SU-DHL-6 (cell line): ENCODE measurements around the gene GREM2.

ENCODE experiments used
- EZH2phosphoT487 ChIP-seq: fragments of 200-600 bp; sonication (generic), shearing (Covaris generic); conservative IDR thresholded peaks from 2 replicates; pipeline ENCODE4 v1.6.1; 2018; ENCODE audit warnings: mild to moderate bottlenecking, antibody characterized with exemption, low read length, moderate library complexity, mixed read lengths
- TF ChIP-seq, protein P1 (sequence below): fragments of 200-600 bp; sonication (generic); IDR thresholded peaks from one replicate; pipeline ENCODE4 v1.5.1; 2017; ENCODE audit warnings: antibody characterized with exemption, mild to moderate bottlenecking, low read length, moderate library complexity; ENCODE audit not compliant: insufficient read depth, poor library complexity, severe bottlenecking

DNA sequence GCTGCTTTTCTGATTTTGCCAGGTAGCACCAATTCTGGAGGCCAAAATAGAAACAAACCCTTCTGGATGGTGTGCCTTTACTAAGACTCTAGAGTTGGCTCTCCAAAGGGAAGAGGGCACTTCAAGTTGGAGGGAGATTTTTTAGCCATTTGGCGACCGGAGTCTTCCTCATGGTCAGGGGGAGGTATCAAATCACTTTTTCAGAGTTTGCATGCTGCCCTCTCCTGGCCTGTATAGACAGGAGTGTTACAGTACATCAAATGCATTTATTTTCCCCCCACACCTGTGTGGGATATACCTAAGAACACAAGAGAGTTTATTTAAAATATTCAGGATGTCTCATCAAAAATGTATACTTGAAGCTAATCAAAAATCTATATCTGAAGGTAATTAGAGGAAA lies 3.2 kb downstream of the GREM2 start:
- TF ChIP-seq, protein P1, sequence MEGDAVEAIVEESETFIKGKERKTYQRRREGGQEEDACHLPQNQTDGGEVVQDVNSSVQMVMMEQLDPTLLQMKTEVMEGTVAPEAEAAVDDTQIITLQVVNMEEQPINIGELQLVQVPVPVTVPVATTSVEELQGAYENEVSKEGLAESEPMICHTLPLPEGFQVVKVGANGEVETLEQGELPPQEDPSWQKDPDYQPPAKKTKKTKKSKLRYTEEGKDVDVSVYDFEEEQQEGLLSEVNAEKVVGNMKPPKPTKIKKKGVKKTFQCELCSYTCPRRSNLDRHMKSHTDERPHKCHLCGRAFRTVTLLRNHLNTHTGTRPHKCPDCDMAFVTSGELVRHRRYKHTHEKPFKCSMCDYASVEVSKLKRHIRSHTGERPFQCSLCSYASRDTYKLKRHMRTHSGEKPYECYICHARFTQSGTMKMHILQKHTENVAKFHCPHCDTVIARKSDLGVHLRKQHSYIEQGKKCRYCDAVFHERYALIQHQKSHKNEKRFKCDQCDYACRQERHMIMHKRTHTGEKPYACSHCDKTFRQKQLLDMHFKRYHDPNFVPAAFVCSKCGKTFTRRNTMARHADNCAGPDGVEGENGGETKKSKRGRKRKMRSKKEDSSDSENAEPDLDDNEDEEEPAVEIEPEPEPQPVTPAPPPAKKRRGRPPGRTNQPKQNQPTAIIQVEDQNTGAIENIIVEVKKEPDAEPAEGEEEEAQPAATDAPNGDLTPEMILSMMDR: no peak
- TF ChIP-seq EZH2phosphoT487: no peak
